ENCODE measurements around the gene ATP6V1C2.

DNA sequence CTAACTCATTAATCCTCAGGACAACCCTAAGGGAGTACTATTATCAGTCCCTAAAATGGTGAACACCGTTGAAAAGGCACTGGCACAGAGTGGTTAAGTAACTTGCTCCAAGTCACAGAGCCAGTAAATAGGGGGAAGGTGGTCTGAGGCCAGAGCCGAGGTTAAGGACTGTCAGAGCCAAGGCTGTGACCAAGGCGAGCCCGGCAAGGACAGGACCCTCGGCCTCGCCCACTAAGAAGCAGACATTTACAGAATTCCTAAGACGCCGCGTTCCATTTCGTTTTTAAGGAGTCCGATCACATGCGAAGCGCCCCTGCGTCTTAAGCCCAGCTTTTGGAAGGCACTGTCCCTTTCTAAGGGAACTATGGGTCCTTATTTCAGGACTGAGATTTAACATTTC is 90.1 kb downstream of the ATP6V1C2 start:
- TF ChIP-seq, protein P1, sequence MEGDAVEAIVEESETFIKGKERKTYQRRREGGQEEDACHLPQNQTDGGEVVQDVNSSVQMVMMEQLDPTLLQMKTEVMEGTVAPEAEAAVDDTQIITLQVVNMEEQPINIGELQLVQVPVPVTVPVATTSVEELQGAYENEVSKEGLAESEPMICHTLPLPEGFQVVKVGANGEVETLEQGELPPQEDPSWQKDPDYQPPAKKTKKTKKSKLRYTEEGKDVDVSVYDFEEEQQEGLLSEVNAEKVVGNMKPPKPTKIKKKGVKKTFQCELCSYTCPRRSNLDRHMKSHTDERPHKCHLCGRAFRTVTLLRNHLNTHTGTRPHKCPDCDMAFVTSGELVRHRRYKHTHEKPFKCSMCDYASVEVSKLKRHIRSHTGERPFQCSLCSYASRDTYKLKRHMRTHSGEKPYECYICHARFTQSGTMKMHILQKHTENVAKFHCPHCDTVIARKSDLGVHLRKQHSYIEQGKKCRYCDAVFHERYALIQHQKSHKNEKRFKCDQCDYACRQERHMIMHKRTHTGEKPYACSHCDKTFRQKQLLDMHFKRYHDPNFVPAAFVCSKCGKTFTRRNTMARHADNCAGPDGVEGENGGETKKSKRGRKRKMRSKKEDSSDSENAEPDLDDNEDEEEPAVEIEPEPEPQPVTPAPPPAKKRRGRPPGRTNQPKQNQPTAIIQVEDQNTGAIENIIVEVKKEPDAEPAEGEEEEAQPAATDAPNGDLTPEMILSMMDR (IDR thresholded peaks at IDR 0.05; ENCODE audit: low read depth, low read length) = no peak
- no peak for TF ChIP-seq EZH2phosphoT487 (IDR thresholded peaks at IDR 0.05; ENCODE audit: low read depth)

Data from OCI-LY3 (cell line).